GM12801 (cell line): ENCODE data around the gene ZNF605.

Experiments used
- CTCF ChIP-seq: IDR thresholded peaks from one replicate; pipeline ENCODE4 v1.5.1; 2011; ENCODE audit warnings: control low read depth; ENCODE audit not compliant: insufficient read length; ENCODE audit errors: extremely low read depth

Gene ZNF605

GRCh38 chr12:132950844-132951535, 5.1 kb downstream of the ZNF605 start:
- TF ChIP-seq CTCF, result no peak

GRCh38 chr12:132949936-132950837, 5.9 kb downstream of the ZNF605 start:
- TF ChIP-seq CTCF, result no peak

GRCh38 chr12:132948146-132949066, 7.7 kb downstream of the ZNF605 start:
- no peak for TF ChIP-seq CTCF

- TF ChIP-seq CTCF, result no peak
These were observed 9.8 kb downstream of the ZNF605 start for GRCh38 chr12:132946246-132946820.

- TF ChIP-seq CTCF, result no peak
These were observed 10.3 kb downstream of the ZNF605 start for GRCh38 chr12:132945806-132946205.

GRCh38 chr12:132942611-132943010, 13.5 kb downstream of the ZNF605 start:
- no peak for TF ChIP-seq CTCF
